SK-N-MC (cell line): ENCODE data around the gene USP38.
"Not testable (repeated sequence)": the region's sequence is repeated elsewhere in the genome, so short reads cannot be mapped to it uniquely, and the experiment has no call there.

ENCODE experiments used
- DNase-seq: peaks from one replicate; pipeline ENCODE4 v3.0.0-alpha.2; 2011; ENCODE audit warnings: low read depth, low spot score
- H3K27ac ChIP-seq: fragments of 200-600 bp; sonication (generic); 2 replicates; pipeline ENCODE4 v1.5.1; 2016; ENCODE audit warnings: mixed run types
- H3K36me3 ChIP-seq: fragments of 200-600 bp; sonication (generic); 2 replicates; pipeline ENCODE4 v1.6.1; 2017; ENCODE audit warnings: antibody characterized with exemption, low read length, mixed read lengths; ENCODE audit not compliant: insufficient read depth
- H3K4me3 ChIP-seq: fragments of 200-600 bp; sonication (generic); 2 replicates; pipeline ENCODE4 v1.5.1; 2016
- H3K9ac ChIP-seq: fragments of 200-600 bp; sonication (generic); 2 replicates; pipeline ENCODE4 v1.8.0; 2017; ENCODE audit warnings: mixed run types, mixed read lengths; ENCODE audit not compliant: insufficient read length
- H3K9me3 ChIP-seq: fragments of 200-600 bp; sonication (generic); 2 replicates; pipeline ENCODE4 v1.6.1; 2017; ENCODE audit warnings: low read depth, mild to moderate bottlenecking, antibody characterized with exemption, low read length, moderate library complexity, mixed read lengths
- EZH2 ChIP-seq: fragments of 200-600 bp; sonication (generic); IDR thresholded peaks from one replicate; pipeline ENCODE4 v1.6.1; 2017; ENCODE audit warnings: antibody characterized with exemption
- FOXP2 ChIP-seq: optimal IDR thresholded peaks from 2 replicates; pipeline ENCODE3; 2011; ENCODE audit warnings: mild to moderate bottlenecking, moderate library complexity; ENCODE audit not compliant: insufficient read depth; ENCODE audit errors: extremely low read length, control extremely low read depth
- POLR2AphosphoS5 ChIP-seq: IDR thresholded peaks from 2 replicates; pipeline ENCODE4 v1.6.1; 2012; ENCODE audit warnings: mild to moderate bottlenecking, low read depth, low read length, borderline replicate concordance

Gene USP38

GRCh38 chr4:143184503-143185252 is at the start of gene USP38:
USP38 (plus strand) TSS chr4:143184917; CDS start chr4:143185451, 534 bp downstream.
- no peak for TF ChIP-seq EZH2
- peak; percentile 88 for TF ChIP-seq POLR2AphosphoS5
- no peak for TF ChIP-seq FOXP2

GRCh38 chr4:143135358-143135757 is 49.4 kb upstream of the USP38 start:
- DNase-seq: no peak
- no peaks in the 10 kb centered on the region for H3K36me3 ChIP-seq
- no peak overlapping the region for H3K9ac ChIP-seq
- TF ChIP-seq FOXP2: no peak
- no peak for TF ChIP-seq EZH2
- TF ChIP-seq POLR2AphosphoS5: no peak
- H3K9me3 ChIP-seq: no peaks in the 10 kb centered on the region
- no peak overlapping the region for H3K4me3 ChIP-seq
- H3K27ac ChIP-seq: no peak overlapping the region

More at GRCh38 chr4:143184503-143185252, at the start of gene USP38:
- H3K9ac ChIP-seq: peak within 1 kb of the TSS; percentile 92
- peak; percentile 34 for DNase-seq
- H3K36me3 ChIP-seq: peaks cover 17% of the 10 kb centered on the region
- H3K27ac ChIP-seq: peak within 1 kb of the TSS; percentile 89
- no peaks in the 10 kb centered on the region for H3K9me3 ChIP-seq
- peak within 1 kb of the TSS; percentile 94 for H3K4me3 ChIP-seq

GRCh38 chr4:143140696-143141095 is 44.0 kb upstream of the USP38 start:
- no peak overlapping the region for H3K9ac ChIP-seq
- no peak for DNase-seq
- no peaks in the 10 kb centered on the region for H3K36me3 ChIP-seq
- TF ChIP-seq FOXP2 (no peak), POLR2AphosphoS5 (no peak)
- no peaks in the 10 kb centered on the region for H3K9me3 ChIP-seq
- no peak overlapping the region for H3K4me3 ChIP-seq
- H3K27ac ChIP-seq: no peak overlapping the region

- DNase-seq: no peak
- TF ChIP-seq POLR2AphosphoS5: no peak
- no peak for TF ChIP-seq FOXP2
- no peak for TF ChIP-seq EZH2
- no peaks in the 10 kb centered on the region for H3K9me3 ChIP-seq
- no peak overlapping the region for H3K4me3 ChIP-seq
- H3K9ac ChIP-seq: no peak overlapping the region
- H3K36me3 ChIP-seq: no peaks in the 10 kb centered on the region
- H3K27ac ChIP-seq: no peak overlapping the region
Observed at GRCh38 chr4:143148521-143148920, 36.2 kb upstream of the USP38 start.

GRCh38 chr4:143156853-143157252 is 27.9 kb upstream of the USP38 start:
- no peak for DNase-seq
- H3K27ac ChIP-seq: no peak overlapping the region
- H3K9me3 ChIP-seq: no peaks in the 10 kb centered on the region
- TF ChIP-seq POLR2AphosphoS5 (no peak), FOXP2 (no peak), EZH2 (no peak)
- no peak overlapping the region for H3K4me3 ChIP-seq
- H3K36me3 ChIP-seq: no peaks in the 10 kb centered on the region
- H3K9ac ChIP-seq: no peak overlapping the region

GRCh38 chr4:143163614-143164013 is 21.1 kb upstream of the USP38 start:
- Histone ChIP-seq H3K9me3 (no peaks in the 10 kb centered on the region), H3K27ac (no peak overlapping the region), H3K36me3 (no peaks in the 10 kb centered on the region), H3K9ac (no peak overlapping the region), H3K4me3 (no peak overlapping the region)
- DNase-seq: no peak
- TF ChIP-seq EZH2: no peak
- no peak for TF ChIP-seq POLR2AphosphoS5

GRCh38 chr4:143166722-143167121 is 18.0 kb upstream of the USP38 start:
- DNase-seq, H3K27ac ChIP-seq, H3K4me3 ChIP-seq, H3K36me3 ChIP-seq, H3K9me3 ChIP-seq, H3K9ac ChIP-seq: not testable (repeated sequence)

- H3K9ac ChIP-seq: no peak overlapping the region
- no peaks in the 10 kb centered on the region for H3K36me3 ChIP-seq
- no peak overlapping the region for H3K27ac ChIP-seq
- no peak for DNase-seq
- no peak overlapping the region for H3K4me3 ChIP-seq
- no peaks in the 10 kb centered on the region for H3K9me3 ChIP-seq
- no peak for TF ChIP-seq POLR2AphosphoS5
Observed at GRCh38 chr4:143178923-143179322, 5.8 kb upstream of the USP38 start.

- H3K9me3 ChIP-seq: no peaks in the 10 kb centered on the region
- peaks cover 8% of the 10 kb centered on the region for H3K36me3 ChIP-seq
- peak overlapping the region; percentile 92 for H3K9ac ChIP-seq
- H3K27ac ChIP-seq: peak overlapping the region; percentile 89
- no peak for DNase-seq
- TF ChIP-seq FOXP2 (no peak), POLR2AphosphoS5 (no peak), EZH2 (no peak)
- H3K4me3 ChIP-seq: peak overlapping the region; percentile 94
Observed at GRCh38 chr4:143183513-143184216, 1.1 kb upstream of the USP38 start.

- Histone ChIP-seq H3K27ac (peak overlapping the region; percentile 89), H3K9me3 (no peaks in the 10 kb centered on the region), H3K36me3 (peaks cover 12% of the 10 kb centered on the region), H3K9ac (peak overlapping the region; percentile 92), H3K4me3 (peak overlapping the region; percentile 94)
- TF ChIP-seq EZH2: no peak
- no peak for TF ChIP-seq FOXP2
- TF ChIP-seq POLR2AphosphoS5: no peak
- DNase-seq: no peak
Observed at GRCh38 chr4:143184217-143184502, 557 bp upstream of the USP38 start.
